ENCODE data around the gene RELCH. TPM values are rescaled to one million over a fixed set of nuclear protein-coding genes. Genes with fewer than 3 reads are reported as not detected.

RELCH gene
- total RNA-seq, 2 donors from 2014 or later = 21.5 to 26.6 TPM

DNA sequence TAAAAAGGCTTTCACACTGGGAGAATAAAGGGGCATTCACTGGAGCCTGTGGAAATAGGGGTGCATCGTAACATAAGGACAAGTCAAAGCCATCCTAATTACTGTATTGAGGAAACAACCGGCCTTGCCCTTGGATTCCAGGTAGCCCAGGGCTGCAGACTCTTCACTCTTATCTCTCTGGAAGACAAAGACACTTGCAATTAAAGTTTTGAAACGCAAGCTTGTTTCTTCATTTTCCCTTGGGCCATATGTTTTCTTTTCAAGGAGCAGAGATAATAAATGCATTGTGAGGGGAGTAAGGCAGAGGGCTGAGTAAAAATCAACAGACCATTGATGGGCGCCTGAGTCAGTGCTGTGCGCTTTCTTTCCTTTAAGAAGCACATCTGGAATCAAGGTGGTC, 149.6 kb downstream of the RELCH start:
- DNase-seq (ENCODE audit: low spot score in 2 of 2) = no peak
- no peak overlapping the region for H3K27ac Mint-ChIP-seq
- H3K9me3 Mint-ChIP-seq = no peaks in the 10 kb centered on the region
- no peak for ATAC-seq
- H3K36me3 Mint-ChIP-seq = no peaks in the 10 kb centered on the region

DNA sequence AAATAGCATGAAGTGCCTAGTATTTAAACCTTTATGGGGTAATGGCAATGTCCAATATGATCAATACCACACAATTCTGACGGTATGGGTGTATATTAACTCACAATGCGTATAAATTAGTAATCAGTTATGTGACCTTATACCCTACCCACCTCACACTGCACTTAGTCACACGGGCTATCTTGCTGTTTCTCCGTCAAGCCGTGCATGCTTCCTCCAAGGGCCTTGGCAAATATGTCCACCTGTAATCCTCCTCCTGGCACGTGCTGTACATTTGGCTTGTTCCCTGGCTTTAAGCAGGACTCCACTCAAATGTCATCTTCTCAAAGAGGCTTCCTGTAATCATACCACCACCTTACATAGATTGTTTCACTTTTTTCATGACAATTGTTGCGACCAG, 150.3 kb downstream of the RELCH start:
- H3K9me3 Mint-ChIP-seq = no peaks in the 10 kb centered on the region
- no peaks in the 10 kb centered on the region for H3K36me3 Mint-ChIP-seq
- DNase-seq (ENCODE audit: low spot score in 2 of 2) = no peak
- ATAC-seq = no peak
- no peak overlapping the region for H3K27ac Mint-ChIP-seq

DNA sequence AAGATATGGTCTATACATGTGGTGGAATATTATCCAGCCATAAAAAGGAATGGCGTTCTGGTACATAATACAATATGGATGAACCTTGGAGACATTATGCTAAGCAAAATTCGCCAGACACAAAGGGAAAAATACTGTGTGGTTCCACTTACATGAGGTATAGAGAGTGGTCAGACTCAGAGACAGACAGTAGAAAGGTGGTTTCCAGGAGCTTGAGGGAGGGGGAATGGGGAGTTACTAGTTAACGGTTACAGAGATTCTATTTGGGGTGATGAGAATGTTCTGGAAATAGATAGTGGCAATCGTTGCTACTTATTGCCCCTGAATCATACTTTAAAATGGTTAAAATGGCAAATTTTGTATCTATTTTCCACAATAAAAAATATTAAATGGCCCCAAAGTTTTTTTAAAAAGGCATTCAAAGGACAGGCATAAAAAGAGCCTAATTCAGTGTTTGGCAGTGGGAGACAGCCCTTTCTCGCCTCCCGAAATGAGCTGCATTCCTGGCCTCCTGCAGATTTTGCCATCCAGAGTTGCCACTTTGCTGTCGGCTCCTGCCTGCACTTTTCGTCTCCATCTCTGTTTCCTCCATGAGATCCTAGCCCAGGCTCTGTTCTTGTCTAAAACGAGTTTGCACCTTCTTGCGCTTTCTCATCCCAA, 151.5 kb downstream of the RELCH start:
- Mint-ChIP-seq H3K27ac (peak overlapping the region in 1 of 2 donors; percentile 48), H3K9me3 (no peaks in the 10 kb centered on the region), H3K36me3 (no peaks in the 10 kb centered on the region)
- no peak for ATAC-seq
- no peak for DNase-seq (ENCODE audit: low spot score in 2 of 2)

DNA sequence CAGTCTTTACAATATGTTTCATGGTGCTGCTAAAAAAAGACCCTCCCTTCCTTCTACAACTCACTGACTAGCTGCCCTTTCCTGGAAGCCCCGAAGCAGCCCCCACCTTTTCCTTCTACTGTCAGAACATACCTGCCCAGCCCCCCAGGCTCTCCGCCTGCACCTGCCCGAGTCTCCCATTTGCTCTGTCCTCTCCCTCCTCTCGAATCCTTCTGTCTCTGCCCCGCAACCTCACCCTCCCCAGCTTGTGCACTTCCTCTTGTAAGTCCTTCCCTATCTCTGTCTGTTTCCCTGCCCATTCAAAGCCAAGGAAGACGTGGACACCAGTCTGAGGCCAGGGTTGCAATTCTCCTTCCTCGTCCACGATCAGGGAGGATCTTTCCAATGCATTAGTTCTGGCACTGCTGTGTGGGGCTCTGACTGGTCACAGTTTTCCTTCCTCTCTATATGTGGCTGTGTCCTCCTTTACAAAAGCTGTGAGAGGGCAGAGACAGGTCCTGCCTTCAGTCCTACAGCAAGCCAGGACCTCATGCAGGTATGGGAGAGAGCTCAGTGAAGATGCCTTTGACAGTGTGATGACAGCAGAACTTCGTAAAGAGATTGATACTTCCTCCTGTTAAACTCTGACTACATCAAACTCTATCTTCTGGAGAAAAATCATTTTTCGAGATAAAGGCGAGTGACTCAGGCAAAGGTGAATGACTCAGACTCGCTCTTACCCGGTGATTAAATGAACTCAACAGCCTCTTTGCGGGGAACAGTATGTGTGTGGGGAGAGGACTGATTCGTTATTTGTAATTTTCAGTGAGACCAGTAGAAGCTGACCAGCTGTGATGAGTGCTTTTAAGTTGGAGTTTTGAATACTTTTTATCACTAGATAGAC, 152.3 kb downstream of the RELCH start:
- ATAC-seq = peak; percentile 94 to 95
- Mint-ChIP-seq H3K27ac (peak overlapping the region in 1 of 2 donors; percentile 48), H3K9me3 (no peaks in the 10 kb centered on the region), H3K36me3 (no peaks in the 10 kb centered on the region)
- no peak for DNase-seq (ENCODE audit: low spot score in 2 of 2)

DNA sequence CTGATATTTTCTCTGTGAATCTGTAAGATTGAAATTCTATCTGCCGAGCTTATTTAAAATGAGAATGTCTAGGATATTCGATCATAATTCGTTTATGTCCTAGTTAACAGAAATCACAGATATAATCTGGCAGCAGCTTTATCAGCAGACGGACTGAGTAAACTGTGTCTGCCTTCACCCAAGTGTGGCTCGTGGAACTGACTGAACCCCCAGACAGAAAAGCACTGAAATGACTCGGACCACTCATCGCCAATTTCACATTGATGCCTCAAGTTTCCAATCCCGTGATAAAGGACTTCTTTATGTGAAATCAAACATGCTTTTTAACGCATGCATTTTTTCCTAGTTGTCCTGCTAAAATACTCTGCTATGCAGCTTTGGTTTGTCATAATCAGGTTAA, 153.9 kb downstream of the RELCH start:
- ATAC-seq (no peak), DNase-seq (ENCODE audit: low spot score in 2 of 2) (no peak)
- Mint-ChIP-seq H3K9me3 (no peaks in the 10 kb centered on the region), H3K36me3 (no peaks in the 10 kb centered on the region), H3K27ac (no peak overlapping the region)

DNA sequence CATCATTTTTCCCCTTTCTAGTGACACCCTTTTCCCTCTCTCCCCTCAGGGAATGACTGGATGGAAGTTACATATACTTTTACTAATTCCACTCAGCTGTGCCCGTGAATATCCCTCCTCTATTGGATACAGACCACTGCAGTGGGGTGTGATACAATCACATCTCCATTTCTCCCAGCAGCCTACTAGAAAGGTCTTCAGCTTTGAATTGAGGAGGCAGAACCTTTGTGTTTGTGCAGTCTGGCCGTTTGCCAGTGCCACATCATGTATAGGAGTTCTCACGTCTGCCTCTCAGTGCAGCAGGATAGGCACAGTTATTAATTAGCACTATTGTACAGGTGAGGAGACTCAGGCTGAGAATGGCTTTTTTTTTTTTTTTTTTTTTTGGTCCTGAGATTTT, 154.4 kb downstream of the RELCH start:
- DNase-seq (ENCODE audit: low spot score in 2 of 2) (no peak), ATAC-seq (no peak)
- H3K27ac Mint-ChIP-seq = no peak overlapping the region
- H3K36me3 Mint-ChIP-seq = no peaks in the 10 kb centered on the region
- H3K9me3 Mint-ChIP-seq = no peaks in the 10 kb centered on the region

DNA sequence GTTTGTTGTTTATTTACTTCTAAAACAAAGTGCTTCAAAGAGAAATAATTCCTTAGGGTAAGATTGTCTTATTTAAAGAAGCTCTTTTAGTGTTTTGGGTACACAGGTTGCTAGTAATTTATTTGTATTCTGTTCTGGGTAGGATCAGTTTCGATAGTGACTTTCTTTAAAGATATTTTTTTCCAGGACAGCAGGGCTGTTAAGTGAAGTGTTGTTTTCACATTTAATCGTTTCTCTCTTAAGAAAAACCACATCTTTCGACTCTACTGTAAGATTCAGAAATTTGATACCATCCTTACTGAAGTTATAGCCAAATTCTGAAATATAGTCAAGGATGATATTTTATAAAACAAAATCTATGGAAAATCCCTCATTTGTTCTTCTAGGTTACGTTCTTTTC, 155.8 kb downstream of the RELCH start:
- ATAC-seq = no peak

DNA sequence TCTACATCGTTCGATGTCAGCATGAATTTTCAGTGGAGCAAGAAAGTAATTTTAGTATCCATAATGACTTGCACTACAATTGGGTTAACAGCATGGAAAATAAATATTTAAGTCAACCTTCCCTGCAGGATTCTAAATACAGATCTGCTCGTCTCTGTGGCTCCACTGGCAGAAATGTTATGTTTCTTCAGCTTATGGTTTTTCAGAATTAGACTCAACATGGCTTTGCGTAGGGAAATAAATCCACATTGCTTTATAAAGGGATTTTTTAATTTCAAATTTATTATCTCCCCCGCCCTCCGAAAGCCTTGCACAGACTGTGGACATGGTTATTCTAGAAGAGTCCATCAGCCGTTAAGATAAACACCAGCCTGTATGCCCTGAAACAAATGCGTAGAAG, 156.3 kb downstream of the RELCH start:
- Mint-ChIP-seq H3K9me3 (no peaks in the 10 kb centered on the region), H3K27ac (no peak overlapping the region)
- DNase-seq (ENCODE audit: low spot score in 2 of 2) = no peak

More for the DNA sequence above, 155.8 kb downstream of the RELCH start:
- H3K9me3 Mint-ChIP-seq = no peaks in the 10 kb centered on the region
- H3K36me3 Mint-ChIP-seq = no peaks in the 10 kb centered on the region
- no peak for DNase-seq (ENCODE audit: low spot score in 2 of 2)
- H3K27ac Mint-ChIP-seq = no peak overlapping the region

DNA sequence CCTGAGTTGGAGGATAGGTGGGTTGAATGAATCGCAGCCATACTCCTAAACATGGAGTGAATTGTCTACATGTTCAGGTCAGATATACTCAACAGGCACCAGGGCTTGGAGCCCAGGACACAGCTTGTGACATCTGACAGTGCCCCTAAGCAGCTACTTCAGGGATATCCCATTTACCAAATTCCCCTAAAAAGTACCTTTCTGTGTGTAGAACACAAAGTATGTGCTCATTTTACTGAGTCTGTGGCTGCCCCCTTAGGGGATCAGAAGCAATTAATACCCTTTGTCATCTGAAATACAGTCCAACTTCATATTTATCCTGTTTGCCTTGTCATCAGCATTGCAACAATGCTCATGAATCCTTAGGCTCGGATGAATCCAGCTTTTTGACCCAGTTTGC, 158.9 kb downstream of the RELCH start:
- ATAC-seq (no peak), DNase-seq (ENCODE audit: low spot score in 2 of 2) (no peak)
- Mint-ChIP-seq H3K36me3 (no peaks in the 10 kb centered on the region), H3K27ac (no peak overlapping the region), H3K9me3 (no peaks in the 10 kb centered on the region)

More for the DNA sequence above, 156.3 kb downstream of the RELCH start:
- H3K36me3 Mint-ChIP-seq = no peaks in the 10 kb centered on the region
- ATAC-seq = no peak

DNA sequence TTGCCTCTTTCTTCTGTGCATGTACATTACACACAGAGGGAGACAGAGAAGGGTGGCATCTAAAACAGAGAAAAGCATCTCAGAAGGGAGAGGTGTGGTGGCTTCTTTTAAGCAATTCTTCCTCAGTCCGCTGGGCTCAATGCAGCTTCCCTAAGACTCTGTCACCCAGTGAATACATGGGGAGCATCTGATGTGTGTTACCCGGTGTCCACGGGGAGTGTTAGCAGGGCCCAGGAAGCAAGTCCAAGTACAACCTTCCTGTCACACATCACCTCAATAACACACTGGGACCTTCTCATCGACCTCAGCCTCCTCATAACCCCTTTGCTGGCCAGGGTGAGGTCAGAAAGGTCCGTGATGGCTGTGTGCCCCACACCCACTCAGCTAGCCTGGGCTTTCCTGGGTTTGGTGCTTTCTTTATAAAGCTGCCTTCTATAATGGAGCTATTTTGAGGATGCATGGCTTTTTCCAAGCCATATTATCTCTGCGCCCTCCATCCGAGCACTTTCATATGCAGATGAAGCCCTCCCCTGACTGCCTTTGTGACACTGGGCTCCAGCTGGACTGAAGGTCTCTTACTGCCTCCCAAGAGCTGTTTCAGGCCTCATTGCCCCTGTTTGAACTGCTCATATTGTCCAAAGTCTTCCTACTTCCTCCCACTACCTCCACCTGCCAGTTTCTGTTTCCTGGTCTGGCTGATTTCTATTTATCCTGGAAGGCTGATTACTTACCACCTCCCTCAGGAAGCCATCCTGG, 159.5 kb downstream of the RELCH start:
- Mint-ChIP-seq H3K27ac (peak overlapping the region; percentile 69 to 77), H3K9me3 (no peaks in the 10 kb centered on the region), H3K36me3 (no peaks in the 10 kb centered on the region)
- ATAC-seq (no peak), DNase-seq (ENCODE audit: low spot score in 2 of 2) (no peak)

DNA sequence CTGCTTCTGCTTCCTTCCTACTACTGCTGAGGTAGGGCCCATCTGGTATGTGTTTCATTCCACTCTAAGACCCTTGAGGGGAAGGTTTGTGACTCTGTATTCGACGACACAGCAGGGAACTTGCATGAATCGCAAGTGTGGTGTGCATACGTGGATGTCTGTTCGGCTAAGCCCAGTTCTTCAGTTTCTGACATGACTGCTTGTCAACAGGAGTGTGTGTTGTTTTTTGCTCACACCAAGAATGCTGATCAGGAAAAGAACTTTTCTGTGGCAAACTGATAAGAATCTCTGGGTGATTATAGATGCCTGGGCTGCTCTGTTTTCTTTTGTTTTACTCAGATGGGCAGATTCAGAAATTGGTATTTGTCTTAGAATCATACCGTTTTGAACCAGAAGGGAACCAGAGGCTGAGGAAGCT, 160.0 kb downstream of the RELCH start:
- DNase-seq (ENCODE audit: low spot score in 2 of 2) (no peak), ATAC-seq (peak in 1 of 2 donors; percentile 34)
- Mint-ChIP-seq H3K9me3 (no peaks in the 10 kb centered on the region), H3K27ac (peak overlapping the region; percentile 69 to 77), H3K36me3 (no peaks in the 10 kb centered on the region)

DNA sequence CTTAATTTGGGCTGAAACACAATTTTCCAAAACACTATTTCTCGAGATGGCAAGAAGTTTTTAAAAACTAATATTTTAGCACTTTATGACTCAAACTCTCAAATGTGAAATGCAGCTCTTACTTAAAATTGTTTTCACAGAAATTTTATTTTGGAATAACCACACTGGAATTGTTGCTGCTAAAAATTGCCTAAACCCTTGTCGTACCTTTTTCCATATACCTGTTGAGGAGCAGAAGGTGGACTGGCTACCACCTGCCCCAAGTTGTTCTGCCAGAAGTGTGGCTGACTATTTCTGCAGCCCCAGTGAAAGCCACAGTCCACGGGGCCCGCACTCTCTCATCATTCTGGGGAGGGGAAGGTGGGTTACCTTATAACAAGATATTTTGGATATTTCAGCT, 161.4 kb downstream of the RELCH start:
- DNase-seq (ENCODE audit: low spot score in 2 of 2) (no peak), ATAC-seq (no peak)
- no peaks in the 10 kb centered on the region for H3K9me3 Mint-ChIP-seq
- no peaks in the 10 kb centered on the region for H3K36me3 Mint-ChIP-seq
- no peak overlapping the region for H3K27ac Mint-ChIP-seq

DNA sequence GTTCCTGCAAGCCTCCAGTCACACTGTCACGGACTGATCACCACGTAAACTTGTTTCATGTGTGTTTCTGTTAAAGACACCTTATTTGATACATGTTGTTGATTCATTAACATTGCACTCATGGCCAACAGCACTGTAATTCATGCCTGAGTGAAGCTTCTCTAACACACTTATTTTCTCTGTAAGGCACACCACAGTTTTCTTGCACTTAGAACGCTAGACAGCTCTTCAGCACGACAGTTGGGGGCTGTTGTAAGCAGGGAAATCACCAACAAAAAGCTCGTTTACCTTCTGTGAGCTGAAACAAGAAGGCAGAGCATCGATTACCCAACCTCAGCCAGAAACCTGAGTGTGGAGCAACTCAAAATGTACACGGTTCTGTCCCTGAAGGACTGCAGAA, 166.1 kb downstream of the RELCH start:
- no peak for ATAC-seq
- Mint-ChIP-seq H3K36me3 (no peaks in the 10 kb centered on the region), H3K9me3 (no peaks in the 10 kb centered on the region), H3K27ac (no peak overlapping the region)
- no peak for DNase-seq (ENCODE audit: low spot score in 2 of 2)

DNA sequence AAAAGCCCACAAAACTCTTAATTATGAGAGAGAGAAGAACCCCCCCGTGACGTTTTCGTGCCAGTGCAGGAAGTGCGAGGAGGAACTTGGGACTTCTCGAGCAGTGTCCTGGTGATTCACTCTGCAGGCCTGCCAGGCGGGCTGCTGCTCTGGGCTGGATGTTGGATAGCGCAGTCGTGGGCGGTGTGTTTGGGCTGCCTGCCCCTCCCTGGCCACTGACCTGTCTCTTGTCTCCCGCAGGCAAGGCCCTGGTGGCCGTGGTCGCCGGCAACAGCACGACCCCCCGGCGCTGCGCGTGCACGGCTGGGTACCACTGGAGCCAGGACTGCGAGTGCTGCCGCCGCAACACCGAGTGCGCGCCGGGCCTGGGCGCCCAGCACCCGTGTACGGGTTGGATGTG, 167.1 kb downstream of the RELCH start:
- no peaks in the 10 kb centered on the region for H3K36me3 Mint-ChIP-seq
- no peak for DNase-seq (ENCODE audit: low spot score in 2 of 2)
- no peak for ATAC-seq
- H3K9me3 Mint-ChIP-seq = no peaks in the 10 kb centered on the region
- H3K27ac Mint-ChIP-seq = no peak overlapping the region

DNA sequence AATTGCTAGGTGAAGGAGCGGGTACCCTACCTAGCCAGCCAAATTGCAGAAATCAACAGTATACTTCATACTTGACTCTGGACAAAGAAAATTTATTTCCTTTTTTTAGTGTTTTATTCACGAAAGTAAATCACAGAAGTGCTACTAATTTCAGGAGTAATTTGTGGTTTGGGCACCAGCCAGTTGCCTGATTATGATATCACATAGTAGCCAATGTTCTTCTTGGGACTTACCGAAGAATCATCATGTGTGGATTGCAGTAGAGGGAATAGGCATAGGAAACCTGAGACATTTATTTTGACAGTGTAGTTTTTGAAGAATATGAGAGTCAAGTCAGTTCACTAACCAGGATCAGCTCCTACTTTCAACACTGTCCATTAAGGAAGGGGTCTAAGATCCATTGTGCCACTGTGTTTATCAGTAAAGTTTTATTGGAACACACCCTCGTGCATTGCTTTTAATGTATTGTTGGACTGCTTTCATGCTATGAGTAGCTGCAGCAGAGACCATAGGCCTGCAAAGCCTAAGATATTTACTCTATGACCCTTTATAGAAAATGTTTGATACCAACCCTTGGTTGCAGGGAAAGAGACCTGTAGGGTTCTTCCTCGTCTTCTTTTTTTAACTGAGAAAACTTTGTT, 170.1 kb downstream of the RELCH start:
- ATAC-seq (peak in 1 of 2 donors; percentile 48), DNase-seq (ENCODE audit: low spot score in 2 of 2) (no peak)
- no peaks in the 10 kb centered on the region for H3K36me3 Mint-ChIP-seq
- H3K27ac Mint-ChIP-seq = no peak overlapping the region
- H3K9me3 Mint-ChIP-seq = no peaks in the 10 kb centered on the region
